Measurements from ENCODE around the gene PLB1.

GRCh38 chr2:28588292-28588670 is 92.4 kb downstream of the PLB1 start:
- TF ChIP-seq CTCF (IDR thresholded peaks at IDR 0.05; ENCODE audit: low read depth, low read length) (no peak), MAX (IDR thresholded peaks at IDR 0.05; ENCODE audit: low read depth, low read length) (no peak), POLR2A (IDR thresholded peaks at IDR 0.05; ENCODE audit: extremely low read depth, insufficient read length) (no peak), MYC (IDR thresholded peaks at IDR 0.05; ENCODE audit: low read depth, low read length) (no peak)
